PC-3 (cell line): ENCODE data around the gene ZNF831. TPM values are rescaled to one million over a fixed set of nuclear protein-coding genes. Genes with fewer than 3 reads are reported as not detected.

Source experiments
- ATAC-seq: fragments of 200-7000 bp; cut with Tn5 transposase; 2 replicates; pipeline ENCODE4 v1.9.1; 2020; ENCODE audit warnings: mild to moderate bottlenecking, moderate library complexity
- BruUV-seq: library from RNA; stranded (reverse); fragments of 400-500 nt; replicated peaks from 2 replicates; lab custom pipeline; 2021; lab: Mats Ljungman, UMichigan
- CTCF ChIA-PET: fragments of 300-600 bp; sonication (Branson Sonifier 250); formaldehyde crosslinking; loops from one replicate; lab custom pipeline; 2022; ENCODE audit warnings: antibody characterized with exemption; lab: Charles Lee
- POLR2A ChIA-PET: fragments of 300-600 bp; sonication (Branson Sonifier 250); formaldehyde crosslinking; loops from one replicate; lab custom pipeline; 2022; ENCODE audit warnings: antibody characterized with exemption; ENCODE audit not compliant: unreplicated experiment; lab: Charles Lee
- DNase-seq: peaks from one replicate; pipeline ENCODE4 v3.0.0-alpha.2; 2015
- H2AFZ ChIP-seq: fragments of 300-600 bp; sonication (generic); 2 replicates; pipeline ENCODE4 v1.6.0; 2016; ENCODE audit warnings: antibody characterized with exemption, low read length
- H3F3A ChIP-seq: fragments of 300-600 bp; sonication (generic); one replicate; pipeline ENCODE4 v1.6.0; 2017; ENCODE audit warnings: antibody characterized with exemption, low read length, control low read depth, mild to moderate bottlenecking; ENCODE audit not compliant: unreplicated experiment
- H3K27ac ChIP-seq: fragments of 300-600 bp; sonication (generic); 2 replicates; pipeline ENCODE4 v1.5.1; 2016; ENCODE audit warnings: mild to moderate bottlenecking, low read length
- H3K27me3 ChIP-seq: fragments of 300-600 bp; sonication (generic); 2 replicates; pipeline ENCODE4 v1.6.1; 2016; ENCODE audit warnings: low read length, mixed read lengths
- H3K36me3 ChIP-seq: fragments of 300-600 bp; sonication (generic); 2 replicates; pipeline ENCODE4 v1.6.1; 2016; ENCODE audit warnings: low read depth, mixed run types, low read length, mixed read lengths
- H3K4me1 ChIP-seq: fragments of 300-600 bp; sonication (generic); 2 replicates; pipeline ENCODE4 v1.5.1; 2016; ENCODE audit warnings: low read length; ENCODE audit not compliant: insufficient read depth
- H3K4me2 ChIP-seq: fragments of 300-600 bp; sonication (generic); 2 replicates; pipeline ENCODE4 v1.6.0; 2016; ENCODE audit warnings: low read length
- H3K4me3 ChIP-seq: fragments of 300-600 bp; sonication (generic); 2 replicates; pipeline ENCODE4 v1.5.1; 2016; ENCODE audit warnings: mild to moderate bottlenecking, low read length, mixed read lengths
- H3K79me2 ChIP-seq: fragments of 300-600 bp; sonication (generic); 2 replicates; pipeline ENCODE4 v1.6.1; 2017; ENCODE audit warnings: low read length, mixed read lengths
- H3K9ac ChIP-seq: fragments of 300-600 bp; sonication (generic); 2 replicates; pipeline ENCODE4 v1.6.0; 2016; ENCODE audit warnings: mild to moderate bottlenecking, low read length
- H3K9me2 ChIP-seq: fragments of 300-600 bp; sonication (generic); replicated peaks from 2 replicates; pipeline ENCODE4 v1.6.1; 2016; ENCODE audit warnings: mixed run types, low read length, mixed read lengths
- H3K9me3 ChIP-seq: fragments of 300-600 bp; sonication (generic); 2 replicates; pipeline ENCODE4 v1.6.1; 2016; ENCODE audit warnings: low read length, mixed read lengths
- H4K20me1 ChIP-seq: fragments of 300-600 bp; sonication (generic); 2 replicates; pipeline ENCODE4 v1.6.1; 2016; ENCODE audit warnings: low read length, mixed read lengths
- EZH2 ChIP-seq: fragments of 300-600 bp; sonication (generic); IDR thresholded peaks from one replicate; pipeline ENCODE4 v1.6.1; 2017; ENCODE audit warnings: antibody characterized with exemption, mild to moderate bottlenecking, low read length; ENCODE audit not compliant: unreplicated experiment
- EZH2phosphoT487 ChIP-seq: fragments of 300-600 bp; sonication (generic); IDR thresholded peaks from 2 replicates; pipeline ENCODE4 v1.6.1; 2018; ENCODE audit warnings: mild to moderate bottlenecking, antibody characterized with exemption, low read length, borderline replicate concordance
- intact Hi-C: fragments of 100-400 bp; cut with micrococcal nuclease; formaldehyde crosslinking; loops from 2 replicates; pipeline ENCODE4 v1.9.0; 2023
- total RNA-seq: library from RNA; depleted of rRNA; stranded (reverse); fragments of >200 nt; gene quantifications from 2 replicates; pipeline ENCODE4 v1.2.3, GENCODE V29; 2014
- TF ChIP-seq, protein P1 (sequence below): fragments of 300-600 bp; sonication (generic); conservative IDR thresholded peaks from 2 replicates; pipeline ENCODE4 v1.5.1; 2017; ENCODE audit warnings: antibody characterized with exemption, low read depth, mild to moderate bottlenecking, low read length

ZNF831 gene
- total RNA-seq, 1 experiment from 2014 or later, result not detected

DNA sequence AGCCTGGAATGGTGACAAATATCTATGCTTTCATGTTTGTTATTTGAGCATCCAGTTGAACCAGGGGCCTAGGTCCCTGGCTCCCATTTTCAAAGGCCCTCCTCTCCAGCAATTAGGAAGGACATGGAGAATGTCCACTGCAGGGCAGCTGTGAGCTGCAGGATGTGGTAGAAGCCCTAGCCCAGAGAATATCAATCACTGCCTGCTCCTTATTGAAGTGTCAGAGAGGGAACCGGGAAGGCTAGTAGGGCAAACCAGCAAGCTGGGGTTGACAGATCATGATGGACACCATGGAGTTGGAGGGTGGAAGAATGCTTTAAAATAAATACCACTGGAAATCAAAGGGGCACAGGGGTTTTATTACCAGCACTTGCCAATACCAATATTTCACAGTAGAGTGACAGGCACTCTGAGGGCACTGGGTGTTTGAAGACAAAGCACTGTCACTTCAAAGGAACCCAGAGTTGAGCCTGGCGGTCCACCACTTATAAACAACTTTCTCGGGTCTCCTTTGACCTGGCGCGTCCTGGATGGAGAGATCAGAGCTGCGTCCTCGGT is 47.7 kb downstream of the ZNF831 start:
- CTCF ChIA-PET, result no interaction called here
- H4K20me1 ChIP-seq, result no peaks in the 10 kb centered on the region
- peaks cover 86% of the 10 kb centered on the region for H3K27me3 ChIP-seq

DNA sequence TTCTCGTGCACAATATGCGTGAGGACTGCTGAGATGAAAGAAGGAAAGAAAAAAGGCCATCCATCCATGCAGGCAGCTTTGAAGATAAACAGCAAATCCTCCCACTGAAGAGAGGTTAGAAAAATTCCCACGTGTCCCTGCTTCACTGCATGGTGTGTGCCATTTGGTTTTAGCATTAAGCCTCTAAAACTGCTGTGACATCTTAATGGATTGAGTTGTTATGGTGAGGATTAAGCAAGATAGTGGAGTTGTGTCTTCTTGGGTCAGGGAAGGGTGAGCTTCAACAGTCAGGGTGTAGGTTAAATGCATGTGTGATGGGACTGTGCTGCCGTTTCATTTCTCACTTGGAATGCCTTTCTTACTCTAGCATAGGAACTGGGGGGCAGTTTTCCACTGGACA is 50.5 kb downstream of the ZNF831 start:
- no peak overlapping the region for H3K4me3 ChIP-seq
- no peaks in the 10 kb centered on the region for H3K4me1 ChIP-seq
- BruUV-seq, result no TSS peak
- H4K20me1 ChIP-seq, result no peaks in the 10 kb centered on the region
- H2AFZ ChIP-seq, result no peak overlapping the region
- DNase-seq (no peak), ATAC-seq (no peak)
- no peak overlapping the region for H3K9ac ChIP-seq
- no peak overlapping the region for H3K4me2 ChIP-seq
- no peak overlapping the region for H3K27ac ChIP-seq
- POLR2A ChIA-PET, result no interaction called here
- H3K9me2 ChIP-seq, result no peaks in the 10 kb centered on the region; the same call in 1 of the 2 replicates
- no peaks in the 10 kb centered on the region for H3K9me3 ChIP-seq
- H3K79me2 ChIP-seq, result no peaks in the 10 kb centered on the region
- intact Hi-C loops, result no loop called here
- H3F3A ChIP-seq, result no peaks in the 10 kb centered on the region
- no peaks in the 10 kb centered on the region for H3K36me3 ChIP-seq
- CTCF ChIA-PET, result no interaction called here
- no peak for TF ChIP-seq EZH2phosphoT487
- TF ChIP-seq EZH2, result no peak
- TF ChIP-seq, protein P1, sequence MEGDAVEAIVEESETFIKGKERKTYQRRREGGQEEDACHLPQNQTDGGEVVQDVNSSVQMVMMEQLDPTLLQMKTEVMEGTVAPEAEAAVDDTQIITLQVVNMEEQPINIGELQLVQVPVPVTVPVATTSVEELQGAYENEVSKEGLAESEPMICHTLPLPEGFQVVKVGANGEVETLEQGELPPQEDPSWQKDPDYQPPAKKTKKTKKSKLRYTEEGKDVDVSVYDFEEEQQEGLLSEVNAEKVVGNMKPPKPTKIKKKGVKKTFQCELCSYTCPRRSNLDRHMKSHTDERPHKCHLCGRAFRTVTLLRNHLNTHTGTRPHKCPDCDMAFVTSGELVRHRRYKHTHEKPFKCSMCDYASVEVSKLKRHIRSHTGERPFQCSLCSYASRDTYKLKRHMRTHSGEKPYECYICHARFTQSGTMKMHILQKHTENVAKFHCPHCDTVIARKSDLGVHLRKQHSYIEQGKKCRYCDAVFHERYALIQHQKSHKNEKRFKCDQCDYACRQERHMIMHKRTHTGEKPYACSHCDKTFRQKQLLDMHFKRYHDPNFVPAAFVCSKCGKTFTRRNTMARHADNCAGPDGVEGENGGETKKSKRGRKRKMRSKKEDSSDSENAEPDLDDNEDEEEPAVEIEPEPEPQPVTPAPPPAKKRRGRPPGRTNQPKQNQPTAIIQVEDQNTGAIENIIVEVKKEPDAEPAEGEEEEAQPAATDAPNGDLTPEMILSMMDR, result no peak
- peaks cover 89% of the 10 kb centered on the region for H3K27me3 ChIP-seq

More for the DNA sequence above, 47.7 kb downstream of the ZNF831 start:
- no peaks in the 10 kb centered on the region for H3K36me3 ChIP-seq
- H3K79me2 ChIP-seq, result no peaks in the 10 kb centered on the region
- no peak for DNase-seq
- no TSS peak for BruUV-seq
- no peaks in the 10 kb centered on the region for H3F3A ChIP-seq
- TF ChIP-seq, protein P1, result no peak
- no peak for TF ChIP-seq EZH2
- TF ChIP-seq EZH2phosphoT487, result no peak
- H3K9ac ChIP-seq, result no peak overlapping the region
- ATAC-seq, result no peak
- H3K4me2 ChIP-seq, result no peak overlapping the region
- H2AFZ ChIP-seq, result no peak overlapping the region
- no peaks in the 10 kb centered on the region for H3K4me1 ChIP-seq
- H3K27ac ChIP-seq, result no peak overlapping the region
- H3K4me3 ChIP-seq, result no peak overlapping the region
- intact Hi-C loops, result no loop called here
- POLR2A ChIA-PET, result no interaction called here
- no peaks in the 10 kb centered on the region for H3K9me3 ChIP-seq
- H3K9me2 ChIP-seq, result no peaks in the 10 kb centered on the region; the same call in 1 of the 2 replicates
